Measurements from ENCODE around the gene NPAS3. TPM values are rescaled to one million over a fixed set of nuclear protein-coding genes. Genes with fewer than 3 reads are reported as not detected.

NPAS3 gene
- total and polyA plus RNA-seq, 4 donors = 0.07 to 0.09 (median 0.08) TPM; not detected in 1

- TF ChIP-seq ATF3 (IDR thresholded peaks at IDR 0.05) (no peak), EGR1 (IDR thresholded peaks at IDR 0.05; ENCODE audit: low read depth in 2 of 2) (no peak), YY1 (IDR thresholded peaks at IDR 0.05) (no peak)
- no peak overlapping the region for H3K4me3 ChIP-seq (ENCODE audit: low read depth in 1 of 3, low read length in 3 of 3)
- WGBS = 86% methylated on average over 4 of the region's 4 CpGs
These were observed 118.9 kb downstream of the NPAS3 start for GRCh38 chr14:33057585-33057984.

GRCh38 chr14:33061667-33062325 lies 123.1 kb downstream of the NPAS3 start:
- Histone ChIP-seq H3K4me1 (ENCODE audit: control insufficient read depth in 4 of 4, insufficient read depth in 4 of 4, low read length in 3 of 4) (no peaks in the 10 kb centered on the region), H3K4me3 (ENCODE audit: low read depth in 1 of 3, low read length in 3 of 3) (no peak overlapping the region), H3K27me3 (ENCODE audit: control insufficient read depth in 4 of 4, insufficient read depth in 4 of 4, low read length in 3 of 4) (no peaks in the 10 kb centered on the region), H3K9ac (ENCODE audit: low read depth in 1 of 2, low read length in 2 of 2) (no peak overlapping the region), H3K36me3 (ENCODE audit: control insufficient read depth in 4 of 4, insufficient read depth in 3 of 4, low read depth in 1 of 4, low read length in 3 of 4) (no peaks in the 10 kb centered on the region), H3K9me3 (ENCODE audit: control insufficient read depth in 4 of 4, low read length in 3 of 4) (no peaks in the 10 kb centered on the region), H3K27ac (ENCODE audit: low read depth in 1 of 2, low read length in 2 of 2) (no peak overlapping the region)
- WGBS = 70% methylated on average over 6 of the region's 6 CpGs
- DNase-seq (ENCODE audit: low spot score) = no peak
- TF ChIP-seq TAF1 (conservative IDR thresholded peaks at IDR 0.05) (no peak), MAX (IDR thresholded peaks at IDR 0.05) (no peak), REST (IDR thresholded peaks at IDR 0.05) (no peak), EGR1 (IDR thresholded peaks at IDR 0.05; ENCODE audit: low read depth in 2 of 2) (no peak), FOXA2 (IDR thresholded peaks at IDR 0.05) (no peak), JUND (IDR thresholded peaks at IDR 0.05) (no peak), RAD21 (IDR thresholded peaks at IDR 0.05) (no peak), GABPA (IDR thresholded peaks at IDR 0.05 in 1 of 2, conservative IDR thresholded peaks at IDR 0.05 in 1 of 2) (no peak), NR2F2 (IDR thresholded peaks at IDR 0.05) (no peak), FOXA1 (IDR thresholded peaks at IDR 0.05) (no peak), ATF3 (IDR thresholded peaks at IDR 0.05) (no peak), RXRA (IDR thresholded peaks at IDR 0.05) (no peak), ZBTB33 (IDR thresholded peaks at IDR 0.05) (no peak), HNF4A (conservative IDR thresholded peaks at IDR 0.05) (no peak)

More at GRCh38 chr14:33057585-33057984, 118.9 kb downstream of the NPAS3 start:
- no peak overlapping the region for H3K27ac ChIP-seq (ENCODE audit: low read depth in 1 of 2, low read length in 2 of 2)
- H3K9me3 ChIP-seq (ENCODE audit: control insufficient read depth in 4 of 4, low read length in 3 of 4) = no peaks in the 10 kb centered on the region
- peaks cover 0 to 4% (median 0%) of the 10 kb centered on the region in 4 donors for H3K27me3 ChIP-seq (ENCODE audit: control insufficient read depth in 4 of 4, insufficient read depth in 4 of 4, low read length in 3 of 4)
- no peak overlapping the region for H3K9ac ChIP-seq (ENCODE audit: low read depth in 1 of 2, low read length in 2 of 2)
- H3K36me3 ChIP-seq (ENCODE audit: control insufficient read depth in 4 of 4, insufficient read depth in 3 of 4, low read depth in 1 of 4, low read length in 3 of 4) = no peaks in the 10 kb centered on the region
- no peaks in the 10 kb centered on the region for H3K4me1 ChIP-seq (ENCODE audit: control insufficient read depth in 4 of 4, insufficient read depth in 4 of 4, low read length in 3 of 4)
- no peak for DNase-seq (ENCODE audit: low spot score)

Measured in liver (tissue), 9 donors.